Stomach (tissue), 9 donors: ENCODE data around the gene SOX14. TPM values are rescaled to one million over a fixed set of nuclear protein-coding genes. Genes with fewer than 3 reads are reported as not detected.

Experiments used
- DNase-seq, 2 donors: peaks; one replicate each; pipeline versions ENCODE4 v3.0.0 to v3.0.0-alpha.2; 2013 to 2019
- H3K27ac ChIP-seq, 5 donors: fragments of 200-600 bp in 4 of 5; sonication (generic) in 4 of 5; one replicate each; pipeline ENCODE4 v1.5.1; 2013 to 2019; ENCODE audit warnings: mild to moderate bottlenecking in 1 of 5, moderate library complexity in 1 of 5
- H3K27me3 ChIP-seq, 3 donors: fragments of 200-600 bp; sonication (generic); one replicate each; pipeline ENCODE4 v1.5.1; 2017 to 2019; ENCODE audit warnings: mixed run types in 1 of 3
- H3K36me3 ChIP-seq, 4 donors: fragments of 200-600 bp; sonication (generic); 1 replicate in 3 of 4; 2 replicates in 1 of 4; pipeline ENCODE4 v1.5.1; 2016 to 2019
- H3K4me1 ChIP-seq, 4 donors: fragments of 200-600 bp; sonication (generic); one replicate each; pipeline ENCODE4 v1.5.1; 2016 to 2019
- H3K4me3 ChIP-seq, 4 donors: fragments of 200-600 bp; sonication (generic) in 3 of 4; one replicate each; pipeline ENCODE4 v1.5.1; 2016 to 2019; ENCODE audit warnings: mild to moderate bottlenecking in 1 of 4
- H3K9me3 ChIP-seq, 4 donors: fragments of 200-600 bp; sonication (generic); one replicate each; pipeline ENCODE4 v1.5.1; 2016 to 2019
- CTCF ChIP-seq, 7 experiments: fragments of 450-650 bp in 4 of 7; fragments of 200-600 bp in 3 of 7; sonication (generic) in 3 of 7; IDR thresholded peaks; one replicate each; pipeline ENCODE4 v1.5.1; 2016 to 2019; ENCODE audit warnings: antibody characterized with exemption in 7 of 7, control low read depth in 2 of 7, mild to moderate bottlenecking in 1 of 7
- EP300 ChIP-seq: sonication (generic); formaldehyde crosslinking; IDR thresholded peaks from one replicate; pipeline ENCODE4 v1.6.1; 2017; ENCODE audit warnings: antibody characterized with exemption
- POLR2A ChIP-seq, 4 donors: fragments of 450-650 bp; IDR thresholded peaks; one replicate each; pipeline ENCODE4 v1.6.1; 2016; ENCODE audit warnings: antibody characterized with exemption in 4 of 4, control low read depth in 2 of 4, mild to moderate bottlenecking in 1 of 4, moderate library complexity in 1 of 4
- POLR2AphosphoS5 ChIP-seq, 3 donors: sonication (generic); formaldehyde crosslinking; IDR thresholded peaks; one replicate each; pipeline ENCODE4 v1.6.1; 2016; ENCODE audit warnings: antibody characterized with exemption in 3 of 3
- WGBS, 5 donors: extraction: QIAGEN DNeasy Blood & Tissue Kit in 3 of 5; methylation state at CpG; one replicate each; pipeline versions ENCODE4 v1.1.5 to v1.1.7; 2013 to 2018; 5-methylcytosine and 5-hydroxymethylcytosine counted together
- intact Hi-C: fragments of 100-400 bp; cut with DNase I; formaldehyde crosslinking; loops from one replicate; pipeline ENCODE4 v1.15.1; 2023; ENCODE audit warnings: low total_unique reads
- polyA plus RNA-seq, 3 donors: library from polyadenylated mRNA; stranded (reverse); fragments of 200-250 nt; gene quantifications; one replicate each; pipeline ENCODE4 v1.2.3, GENCODE V29; 2013
- total RNA-seq, 5 donors: library from RNA; depleted of rRNA; stranded (reverse); fragments of >200 nt; gene quantifications; one replicate each; pipeline versions ENCODE4 v1.1.0 to v1.2.3, GENCODE V29; 2014 to 2016
- donor health status: healthy with polysubstance abuse.
- donor health status: Bipolar disorder and iron deficiency.
- donor health status: healthy.

Gene SOX14
- total and polyA plus RNA-seq, 8 donors, result not detected

DNA sequence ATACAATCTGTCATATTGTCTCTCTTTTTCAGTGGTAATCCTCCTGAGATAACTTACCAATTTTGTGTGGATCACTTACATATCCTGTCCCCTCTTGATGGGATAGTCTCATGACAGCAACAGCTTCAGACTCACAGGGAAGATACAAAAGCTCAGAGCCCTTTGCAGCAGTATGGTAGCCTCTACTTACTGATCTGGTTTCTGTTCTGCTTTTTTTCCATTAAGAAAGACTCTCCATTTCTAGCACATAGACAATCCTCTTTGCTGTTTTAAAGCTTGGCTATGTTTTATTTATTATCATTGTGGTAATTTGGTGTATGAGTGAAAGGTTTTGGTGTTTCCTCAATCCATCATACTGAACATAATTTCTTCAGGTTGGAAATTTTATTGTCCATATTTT, 25.4 kb upstream of the SOX14 start:
- Histone ChIP-seq H3K27me3 (peaks cover 0 to 10% (median 0%) of the 10 kb centered on the region in 3 donors), H3K36me3 (no peaks in the 10 kb centered on the region), H3K9me3 (peaks cover 0 to 33% (median 21%) of the 10 kb centered on the region in 4 donors), H3K4me1 (no peaks in the 10 kb centered on the region), H3K27ac (no peak overlapping the region), H3K4me3 (no peak overlapping the region)
- intact Hi-C loops, result no loop called here
- TF ChIP-seq POLR2AphosphoS5 (IDR thresholded peaks at IDR 0.05) (no peak), POLR2A (IDR thresholded peaks at IDR 0.05) (no peak), EP300 (no peak), CTCF (IDR thresholded peaks at IDR 0.05) (no peak)
- DNase-seq, result no peak

- Histone ChIP-seq H3K4me1 (no peaks in the 10 kb centered on the region), H3K27me3 (peaks cover 0 to 40% (median 0%) of the 10 kb centered on the region in 3 donors), H3K4me3 (no peak overlapping the region), H3K9me3 (peaks cover 0 to under 1% (median 0%) of the 10 kb centered on the region in 4 donors), H3K27ac (no peak overlapping the region), H3K36me3 (no peaks in the 10 kb centered on the region)
- no peak for TF ChIP-seq POLR2A (IDR thresholded peaks at IDR 0.05)
- TF ChIP-seq CTCF (IDR thresholded peaks at IDR 0.05), result no peak
- TF ChIP-seq POLR2AphosphoS5 (IDR thresholded peaks at IDR 0.05), result no peak
- TF ChIP-seq EP300, result no peak
- intact Hi-C loops, result no loop called here
- DNase-seq, result no peak
- 69 to 91% (median 75%) methylated on average over 2 of the region's 2 CpGs for WGBS, 5 donors
Observed at GRCh38 chr3:137743608-137744007, 20.5 kb upstream of the SOX14 start.

- no peak overlapping the region for H3K27ac ChIP-seq
- H3K4me1 ChIP-seq, result no peaks in the 10 kb centered on the region
- no peaks in the 10 kb centered on the region for H3K9me3 ChIP-seq
- DNase-seq, result no peak
- intact Hi-C loops, result no loop called here
- H3K27me3 ChIP-seq, result peaks cover 0 to 58% (median 0%) of the 10 kb centered on the region in 3 donors
- no peaks in the 10 kb centered on the region for H3K36me3 ChIP-seq
- TF ChIP-seq POLR2AphosphoS5 (IDR thresholded peaks at IDR 0.05) (no peak), CTCF (IDR thresholded peaks at IDR 0.05) (no peak), POLR2A (IDR thresholded peaks at IDR 0.05) (no peak), EP300 (no peak)
- H3K4me3 ChIP-seq, result no peak overlapping the region
- WGBS, 5 donors, result 27 to 42% (median 37%) methylated on average over 3 of the region's 3 CpGs
Observed at GRCh38 chr3:137746808-137747207, 17.3 kb upstream of the SOX14 start.

DNA sequence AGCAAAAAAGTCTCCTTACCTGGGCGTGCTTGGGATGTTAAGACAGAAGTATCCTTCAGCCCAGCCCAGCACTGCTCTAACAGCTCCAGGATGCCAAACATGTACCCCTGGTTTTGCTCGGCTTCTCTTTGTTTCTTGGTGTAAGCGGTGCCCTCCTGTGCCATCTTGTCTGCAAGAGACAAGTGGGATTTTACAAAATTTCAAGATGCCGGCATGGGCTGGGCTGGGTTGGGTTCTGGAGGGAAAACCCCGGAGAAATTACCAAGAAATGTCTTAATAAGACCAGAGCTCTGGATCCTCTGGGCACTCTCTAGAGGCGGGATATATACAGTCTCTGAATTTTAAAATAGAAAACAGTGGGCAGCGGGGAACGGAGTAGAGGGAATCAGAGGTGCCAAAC, 4.6 kb upstream of the SOX14 start:
- peaks cover 13 to 69% (median 45%) of the 10 kb centered on the region in 3 donors for H3K27me3 ChIP-seq
- peaks cover 9 to 35% (median 21%) of the 10 kb centered on the region in 4 donors for H3K4me1 ChIP-seq
- no peak overlapping the region for H3K27ac ChIP-seq
- no peak overlapping the region for H3K4me3 ChIP-seq
- H3K36me3 ChIP-seq, result no peaks in the 10 kb centered on the region
- TF ChIP-seq POLR2AphosphoS5 (IDR thresholded peaks at IDR 0.05) (no peak), EP300 (no peak), POLR2A (IDR thresholded peaks at IDR 0.05) (no peak), CTCF (IDR thresholded peaks at IDR 0.05) (no peak)
- 23 to 34% (median 30%) methylated on average over 8 of the region's 8 CpGs for WGBS, 5 donors
- DNase-seq, result no peak
- peaks cover 0 to 17% (median 5%) of the 10 kb centered on the region in 4 donors for H3K9me3 ChIP-seq
- intact Hi-C loops, result no loop called here
